Peyer's patch (tissue), 4 donors: ENCODE measurements around the gene ONECUT3.

Experiments
- POLR2A ChIP-seq, 2 donors: fragments of 450-650 bp; IDR thresholded peaks; one replicate each; pipeline ENCODE4 v1.5.1; 2017; ENCODE audit warnings: antibody characterized with exemption in 2 of 2, mild to moderate bottlenecking in 2 of 2, moderate library complexity in 2 of 2
- TF ChIP-seq, protein P1 (sequence below), 6 experiments: fragments of 450-650 bp in 4 of 6; fragments of 200-600 bp in 2 of 6; sonication (generic) in 1 of 6; IDR thresholded peaks; one replicate each; pipeline ENCODE4 v1.5.1; 2017 to 2019; ENCODE audit warnings: antibody characterized with exemption in 6 of 6, mild to moderate bottlenecking in 3 of 6, moderate library complexity in 1 of 6

DNA sequence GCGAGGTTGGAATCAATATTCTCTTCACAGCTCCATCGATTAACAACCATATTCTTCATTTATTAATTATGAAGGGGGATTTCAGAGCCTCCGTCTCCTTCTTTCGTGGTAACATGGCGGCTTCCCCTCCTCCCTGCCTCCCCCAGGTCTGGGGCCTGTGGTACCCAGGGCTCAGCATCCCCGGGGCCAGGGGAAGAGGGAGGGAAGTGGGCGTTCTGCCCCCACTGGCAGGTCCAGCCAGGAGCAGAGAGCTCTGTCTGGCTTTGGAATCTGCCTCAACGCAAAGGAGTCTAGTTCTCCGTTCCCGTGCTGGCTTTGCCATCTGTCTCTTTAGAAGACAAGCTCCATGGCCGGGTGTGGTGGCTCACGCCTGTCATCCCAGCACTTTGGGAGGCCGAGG is 37.8 kb upstream of the ONECUT3 start:
- TF ChIP-seq POLR2A (IDR thresholded peaks at IDR 0.05), result no peak
- TF ChIP-seq, protein P1, sequence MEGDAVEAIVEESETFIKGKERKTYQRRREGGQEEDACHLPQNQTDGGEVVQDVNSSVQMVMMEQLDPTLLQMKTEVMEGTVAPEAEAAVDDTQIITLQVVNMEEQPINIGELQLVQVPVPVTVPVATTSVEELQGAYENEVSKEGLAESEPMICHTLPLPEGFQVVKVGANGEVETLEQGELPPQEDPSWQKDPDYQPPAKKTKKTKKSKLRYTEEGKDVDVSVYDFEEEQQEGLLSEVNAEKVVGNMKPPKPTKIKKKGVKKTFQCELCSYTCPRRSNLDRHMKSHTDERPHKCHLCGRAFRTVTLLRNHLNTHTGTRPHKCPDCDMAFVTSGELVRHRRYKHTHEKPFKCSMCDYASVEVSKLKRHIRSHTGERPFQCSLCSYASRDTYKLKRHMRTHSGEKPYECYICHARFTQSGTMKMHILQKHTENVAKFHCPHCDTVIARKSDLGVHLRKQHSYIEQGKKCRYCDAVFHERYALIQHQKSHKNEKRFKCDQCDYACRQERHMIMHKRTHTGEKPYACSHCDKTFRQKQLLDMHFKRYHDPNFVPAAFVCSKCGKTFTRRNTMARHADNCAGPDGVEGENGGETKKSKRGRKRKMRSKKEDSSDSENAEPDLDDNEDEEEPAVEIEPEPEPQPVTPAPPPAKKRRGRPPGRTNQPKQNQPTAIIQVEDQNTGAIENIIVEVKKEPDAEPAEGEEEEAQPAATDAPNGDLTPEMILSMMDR (IDR thresholded peaks at IDR 0.05), result no peak
